WTC11 (cell line): ENCODE data around the gene DENND1C. TPM values are rescaled to one million over a fixed set of nuclear protein-coding genes. Genes with fewer than 3 reads are reported as not detected.

ENCODE experiments used
- ATAC-seq: fragments of 200-7000 bp; cut with Tn5 transposase; 2 replicates; pipeline ENCODE4 v1.10.0; 2021; ENCODE audit warnings: mild to moderate bottlenecking, moderate library complexity
- CTCF ChIA-PET: fragments of 300-600 bp; sonication (Branson Sonifier 250); formaldehyde crosslinking; loops from one replicate; lab custom pipeline; 2021; ENCODE audit warnings: antibody characterized with exemption; lab: Charles Lee
- POLR2A ChIA-PET: fragments of 350-600 bp; sonication (Branson Sonifier 250); formaldehyde crosslinking; loops from one replicate; lab custom pipeline; 2021; ENCODE audit warnings: antibody characterized with exemption; lab: Charles Lee
- DNase-seq: peaks from one replicate; pipeline ENCODE4 v3.0.0; 2021; ENCODE audit warnings: low spot score
- H3K27ac Mint-ChIP-seq: 2 replicates; pipeline ENCODE4 v1.8.0; 2021; ENCODE audit warnings: mixed read lengths
- H3K27me3 Mint-ChIP-seq: 2 replicates; pipeline ENCODE4 v1.8.0; 2021; ENCODE audit warnings: low read depth, mild to moderate bottlenecking, moderate library complexity, mixed read lengths
- H3K36me3 Mint-ChIP-seq: 2 replicates; pipeline ENCODE4 v1.8.0; 2021; ENCODE audit warnings: mixed read lengths
- H3K4me1 Mint-ChIP-seq: 2 replicates; pipeline ENCODE4 v1.8.0; 2022; ENCODE audit warnings: mixed read lengths
- H3K4me3 Mint-ChIP-seq: 2 replicates; pipeline ENCODE4 v1.8.0; 2021; ENCODE audit warnings: mild to moderate bottlenecking, moderate library complexity, mixed read lengths
- H3K9me3 Mint-ChIP-seq: 2 replicates; pipeline ENCODE4 v1.8.0; 2021; ENCODE audit warnings: mixed read lengths
- AFF4 ChIP-seq: sonication (generic); formaldehyde crosslinking; IDR thresholded peaks from 2 replicates; pipeline ENCODE4 v1.8.1; 2023; ENCODE audit warnings: mild to moderate bottlenecking, missing genetic modification reagents, borderline replicate concordance
- ATF3 ChIP-seq: sonication (generic); formaldehyde crosslinking; conservative IDR thresholded peaks from 2 replicates; pipeline ENCODE4 v1.8.1; 2022; ENCODE audit warnings: mild to moderate bottlenecking, missing genetic modification reagents
- ELF4 ChIP-seq: sonication (generic); formaldehyde crosslinking; IDR thresholded peaks from 2 replicates; pipeline ENCODE4 v1.8.1; 2022; ENCODE audit warnings: low read depth, mild to moderate bottlenecking, moderate library complexity, missing genetic modification reagents
- GRHL2 ChIP-seq: fragments of 250-450 bp; sonication (Bioruptor Pico); IDR thresholded peaks from 2 replicates; pipeline ENCODE4 v1.8.0; 2022; ENCODE audit warnings: mild to moderate bottlenecking, moderate library complexity; ENCODE audit not compliant: insufficient replicate concordance, severe bottlenecking
- GTF2I ChIP-seq: fragments of 250-450 bp; sonication (Bioruptor Pico); conservative IDR thresholded peaks from 2 replicates; pipeline ENCODE4 v1.4.0; 2021; ENCODE audit warnings: mild to moderate bottlenecking
- JAZF1 ChIP-seq: fragments of 250-450 bp; sonication (Bioruptor Pico); IDR thresholded peaks from 2 replicates; pipeline ENCODE4 v1.9.0; 2021; ENCODE audit warnings: moderate library complexity, mild to moderate bottlenecking, inconsistent platforms
- JUN ChIP-seq: sonication (generic); formaldehyde crosslinking; IDR thresholded peaks from 2 replicates; pipeline ENCODE4 v1.8.0; 2023; ENCODE audit warnings: mild to moderate bottlenecking, missing genetic modification reagents
- NR2C2 ChIP-seq: sonication (generic); formaldehyde crosslinking; IDR thresholded peaks from 2 replicates; pipeline ENCODE4 v1.8.0; 2022; ENCODE audit warnings: mild to moderate bottlenecking, missing genetic modification reagents
- TCF7 ChIP-seq: sonication (generic); formaldehyde crosslinking; IDR thresholded peaks from 2 replicates; pipeline ENCODE4 v1.8.0; 2022; ENCODE audit warnings: mild to moderate bottlenecking, low read depth, missing genetic modification reagents, moderate library complexity
- ZBTB43 ChIP-seq: sonication (generic); formaldehyde crosslinking; IDR thresholded peaks from 2 replicates; pipeline ENCODE4 v1.8.1; 2023; ENCODE audit warnings: mild to moderate bottlenecking, missing genetic modification reagents
- ZNF138 ChIP-seq: sonication (generic); formaldehyde crosslinking; conservative IDR thresholded peaks from 2 replicates; pipeline ENCODE4 v1.8.1; 2022; ENCODE audit warnings: mild to moderate bottlenecking, moderate library complexity, missing genetic modification reagents
- ZNF396 ChIP-seq: fragments of 250-450 bp; sonication (Bioruptor Pico); IDR thresholded peaks from 2 replicates; pipeline ENCODE4 v1.8.0; 2021; ENCODE audit warnings: mild to moderate bottlenecking, moderate library complexity, borderline replicate concordance
- ZNF532 ChIP-seq: fragments of 250-450 bp; sonication (Bioruptor Pico); IDR thresholded peaks from 2 replicates; pipeline ENCODE4 v1.9.0; 2021; ENCODE audit warnings: mild to moderate bottlenecking, borderline replicate concordance
- total RNA-seq: library from RNA; stranded (reverse); gene quantifications from 3 replicates; pipeline ENCODE4 v1.2.3, GENCODE V29; 2021
- TF ChIP-seq, protein P1 (sequence below): fragments of 250-450 bp; sonication (Bioruptor Pico); IDR thresholded peaks from 2 replicates; pipeline ENCODE4 v1.9.0; 2021; ENCODE audit warnings: moderate library complexity, mild to moderate bottlenecking, inconsistent platforms, borderline replicate concordance
- TF ChIP-seq, protein P2 (sequence below): sonication (generic); formaldehyde crosslinking; IDR thresholded peaks from 2 replicates; pipeline ENCODE4 v1.8.0; 2022; ENCODE audit warnings: mild to moderate bottlenecking, missing genetic modification reagents
- TF ChIP-seq, protein P3 (sequence below): sonication (generic); formaldehyde crosslinking; IDR thresholded peaks from 2 replicates; pipeline ENCODE4 v1.8.0; 2023; ENCODE audit warnings: mild to moderate bottlenecking, missing genetic modification reagents
- TF ChIP-seq, protein P4 (sequence below): sonication (generic); formaldehyde crosslinking; IDR thresholded peaks from 2 replicates; pipeline ENCODE4 v1.8.0; 2023; ENCODE audit warnings: missing genetic modification reagents
- TF ChIP-seq, protein P5 (sequence below): sonication (generic); formaldehyde crosslinking; IDR thresholded peaks from 2 replicates; pipeline ENCODE4 v1.8.0; 2022; ENCODE audit warnings: mild to moderate bottlenecking, missing genetic modification reagents

Gene DENND1C
- total RNA-seq, 1 experiment from 2014 or later = 4.3 TPM

GRCh38 chr19:6451583-6452222, 29.9 kb downstream of the DENND1C start:
- ChIA-PET CTCF (no interaction called here), POLR2A (no interaction called here)
- Mint-ChIP-seq H3K27ac (no peak overlapping the region), H3K9me3 (peaks cover 13% of the 10 kb centered on the region), H3K36me3 (peaks cover 45% of the 10 kb centered on the region), H3K4me1 (no peaks in the 10 kb centered on the region), H3K27me3 (no peaks in the 10 kb centered on the region), H3K4me3 (no peak overlapping the region)
- DNase-seq = no peak
- no peak for ATAC-seq
- TF ChIP-seq ZNF532 (CRISPR knock-in tag) = no peak
- TF ChIP-seq JUN (CRISPR knock-in tag) = no peak
- no peak for TF ChIP-seq ZNF138 (CRISPR knock-in tag)

GRCh38 chr19:6450166-6450565, 31.4 kb downstream of the DENND1C start:
- no peak for ATAC-seq
- peaks cover 16% of the 10 kb centered on the region for H3K9me3 Mint-ChIP-seq
- TF ChIP-seq, protein P1, sequence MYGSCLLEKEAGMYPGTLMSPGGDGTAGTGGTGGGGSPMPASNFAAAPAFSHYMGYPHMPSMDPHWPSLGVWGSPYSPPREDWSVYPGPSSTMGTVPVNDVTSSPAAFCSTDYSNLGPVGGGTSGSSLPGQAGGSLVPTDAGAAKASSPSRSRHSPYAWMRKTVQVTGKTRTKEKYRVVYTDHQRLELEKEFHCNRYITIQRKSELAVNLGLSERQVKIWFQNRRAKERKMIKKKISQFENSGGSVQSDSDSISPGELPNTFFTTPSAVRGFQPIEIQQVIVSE (CRISPR knock-in tag) = no peak
- TF ChIP-seq, protein P2, sequence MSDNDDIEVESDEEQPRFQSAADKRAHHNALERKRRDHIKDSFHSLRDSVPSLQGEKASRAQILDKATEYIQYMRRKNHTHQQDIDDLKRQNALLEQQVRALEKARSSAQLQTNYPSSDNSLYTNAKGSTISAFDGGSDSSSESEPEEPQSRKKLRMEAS (CRISPR knock-in tag) = no peak
- no peak for TF ChIP-seq TCF7 (CRISPR knock-in tag)
- no peak for TF ChIP-seq ATF3 (CRISPR knock-in tag)
- no peak for TF ChIP-seq GTF2I (CRISPR knock-in tag)
- TF ChIP-seq ELF4 = no peak
- TF ChIP-seq ZNF396 (CRISPR knock-in tag) = no peak
- TF ChIP-seq, protein P3, sequence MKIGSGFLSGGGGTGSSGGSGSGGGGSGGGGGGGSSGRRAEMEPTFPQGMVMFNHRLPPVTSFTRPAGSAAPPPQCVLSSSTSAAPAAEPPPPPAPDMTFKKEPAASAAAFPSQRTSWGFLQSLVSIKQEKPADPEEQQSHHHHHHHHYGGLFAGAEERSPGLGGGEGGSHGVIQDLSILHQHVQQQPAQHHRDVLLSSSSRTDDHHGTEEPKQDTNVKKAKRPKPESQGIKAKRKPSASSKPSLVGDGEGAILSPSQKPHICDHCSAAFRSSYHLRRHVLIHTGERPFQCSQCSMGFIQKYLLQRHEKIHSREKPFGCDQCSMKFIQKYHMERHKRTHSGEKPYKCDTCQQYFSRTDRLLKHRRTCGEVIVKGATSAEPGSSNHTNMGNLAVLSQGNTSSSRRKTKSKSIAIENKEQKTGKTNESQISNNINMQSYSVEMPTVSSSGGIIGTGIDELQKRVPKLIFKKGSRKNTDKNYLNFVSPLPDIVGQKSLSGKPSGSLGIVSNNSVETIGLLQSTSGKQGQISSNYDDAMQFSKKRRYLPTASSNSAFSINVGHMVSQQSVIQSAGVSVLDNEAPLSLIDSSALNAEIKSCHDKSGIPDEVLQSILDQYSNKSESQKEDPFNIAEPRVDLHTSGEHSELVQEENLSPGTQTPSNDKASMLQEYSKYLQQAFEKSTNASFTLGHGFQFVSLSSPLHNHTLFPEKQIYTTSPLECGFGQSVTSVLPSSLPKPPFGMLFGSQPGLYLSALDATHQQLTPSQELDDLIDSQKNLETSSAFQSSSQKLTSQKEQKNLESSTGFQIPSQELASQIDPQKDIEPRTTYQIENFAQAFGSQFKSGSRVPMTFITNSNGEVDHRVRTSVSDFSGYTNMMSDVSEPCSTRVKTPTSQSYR (CRISPR knock-in tag) = no peak
- no peak for TF ChIP-seq JAZF1
- TF ChIP-seq GRHL2 (CRISPR knock-in tag) = no peak
- TF ChIP-seq, protein P4, sequence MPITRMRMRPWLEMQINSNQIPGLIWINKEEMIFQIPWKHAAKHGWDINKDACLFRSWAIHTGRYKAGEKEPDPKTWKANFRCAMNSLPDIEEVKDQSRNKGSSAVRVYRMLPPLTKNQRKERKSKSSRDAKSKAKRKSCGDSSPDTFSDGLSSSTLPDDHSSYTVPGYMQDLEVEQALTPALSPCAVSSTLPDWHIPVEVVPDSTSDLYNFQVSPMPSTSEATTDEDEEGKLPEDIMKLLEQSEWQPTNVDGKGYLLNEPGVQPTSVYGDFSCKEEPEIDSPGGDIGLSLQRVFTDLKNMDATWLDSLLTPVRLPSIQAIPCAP (CRISPR knock-in tag) = no peak
- TF ChIP-seq ZBTB43 (CRISPR knock-in tag) = no peak
- no peak for TF ChIP-seq AFF4 (CRISPR knock-in tag)
- TF ChIP-seq NR2C2 = no peak
- TF ChIP-seq, protein P5, sequence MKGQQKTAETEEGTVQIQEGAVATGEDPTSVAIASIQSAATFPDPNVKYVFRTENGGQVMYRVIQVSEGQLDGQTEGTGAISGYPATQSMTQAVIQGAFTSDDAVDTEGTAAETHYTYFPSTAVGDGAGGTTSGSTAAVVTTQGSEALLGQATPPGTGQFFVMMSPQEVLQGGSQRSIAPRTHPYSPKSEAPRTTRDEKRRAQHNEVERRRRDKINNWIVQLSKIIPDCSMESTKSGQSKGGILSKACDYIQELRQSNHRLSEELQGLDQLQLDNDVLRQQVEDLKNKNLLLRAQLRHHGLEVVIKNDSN (CRISPR knock-in tag) = no peak
- no peaks in the 10 kb centered on the region for H3K4me1 Mint-ChIP-seq
- H3K27me3 Mint-ChIP-seq = no peaks in the 10 kb centered on the region
- DNase-seq = no peak
- H3K4me3 Mint-ChIP-seq = no peak overlapping the region
- peaks cover 44% of the 10 kb centered on the region for H3K36me3 Mint-ChIP-seq
- ChIA-PET CTCF (no interaction called here), POLR2A (no interaction called here)
- no peak overlapping the region for H3K27ac Mint-ChIP-seq
